NCI-H1436 (cell line): ENCODE results near the gene GPRIN2.
"Not testable (repeated sequence)": the region's sequence is repeated elsewhere in the genome, so short reads cannot be mapped to it uniquely, and the experiment has no call there.

Experiments used
- DNase-seq: peaks from one replicate; lab custom pipeline; 2025; lab: John Stamatoyannopoulos, UW

The GPRIN2 gene

GRCh38 chr10:46518028-46518725 is 38.3 kb downstream of the GPRIN2 start:
- DNase-seq: no peak

- no peak for DNase-seq
These were observed 38.9 kb downstream of the GPRIN2 start for GRCh38 chr10:46517541-46517940.

GRCh38 chr10:46516660-46517416 is 39.6 kb downstream of the GPRIN2 start:
- DNase-seq: no peak

GRCh38 chr10:46515793-46516192 is 40.7 kb downstream of the GPRIN2 start:
- no peak for DNase-seq

- no peak for DNase-seq
These were observed 41.1 kb downstream of the GPRIN2 start for GRCh38 chr10:46515366-46515765.

GRCh38 chr10:46514899-46515298 is 41.6 kb downstream of the GPRIN2 start:
- DNase-seq: no peak

- DNase-seq: no peak
These were observed 42.0 kb downstream of the GPRIN2 start for GRCh38 chr10:46514431-46514861.

- not testable (repeated sequence) for DNase-seq
These were observed 43.1 kb downstream of the GPRIN2 start for GRCh38 chr10:46513333-46513732.

- DNase-seq: not testable (repeated sequence)
These were observed 43.7 kb downstream of the GPRIN2 start for GRCh38 chr10:46512725-46513124.

GRCh38 chr10:46512002-46512401 is 44.5 kb downstream of the GPRIN2 start:
- not testable (repeated sequence) for DNase-seq
